Liver (tissue), 9 donors: ENCODE data around the gene SGMS1. TPM values are rescaled to one million over a fixed set of nuclear protein-coding genes. Genes with fewer than 3 reads are reported as not detected.
"Not testable (repeated sequence)": the region's sequence is repeated elsewhere in the genome, so short reads cannot be mapped to it uniquely, and the experiment has no call there.

ENCODE experiments used
- DNase-seq: peaks from one replicate; pipeline ENCODE4 v3.0.0-alpha.2; 2017; ENCODE audit warnings: low spot score
- H3K27ac ChIP-seq, 2 donors: one replicate each; pipeline ENCODE4 v1.7.0; 2013; ENCODE audit warnings: inconsistent platforms in 2 of 2, low read length in 2 of 2, control low read depth in 1 of 2, low read depth in 1 of 2, mild to moderate bottlenecking in 1 of 2
- H3K27me3 ChIP-seq, 4 donors: one replicate each; pipeline versions ENCODE4 v1.6.1 to v1.7.0; 2013; ENCODE audit warnings: low read length in 3 of 4, inconsistent platforms in 1 of 4, mild to moderate bottlenecking in 1 of 4, moderate library complexity in 1 of 4; ENCODE audit not compliant: control insufficient read depth in 4 of 4, insufficient read depth in 4 of 4
- H3K36me3 ChIP-seq, 4 donors: one replicate each; pipeline versions ENCODE4 v1.6.1 to v1.7.0; 2013; ENCODE audit warnings: low read length in 3 of 4, mild to moderate bottlenecking in 3 of 4, low read depth in 1 of 4, moderate library complexity in 1 of 4; ENCODE audit not compliant: control insufficient read depth in 4 of 4, insufficient read depth in 3 of 4
- H3K4me1 ChIP-seq, 4 donors: one replicate each; pipeline versions ENCODE4 v1.6.1 to v1.7.0; 2013; ENCODE audit warnings: low read length in 3 of 4, mild to moderate bottlenecking in 3 of 4, moderate library complexity in 1 of 4; ENCODE audit not compliant: control insufficient read depth in 4 of 4, insufficient read depth in 4 of 4
- H3K4me3 ChIP-seq, 3 donors: one replicate each; pipeline versions ENCODE4 v1.6.1 to v1.7.0; 2013; ENCODE audit warnings: low read length in 3 of 3, control low read depth in 1 of 3, low read depth in 1 of 3, mild to moderate bottlenecking in 1 of 3
- H3K9ac ChIP-seq, 2 donors: one replicate each; pipeline ENCODE4 v1.7.0; 2013; ENCODE audit warnings: low read length in 2 of 2, mild to moderate bottlenecking in 2 of 2, moderate library complexity in 2 of 2, control low read depth in 1 of 2, low read depth in 1 of 2
- H3K9me3 ChIP-seq, 4 donors: one replicate each; pipeline versions ENCODE4 v1.6.1 to v1.7.0; 2013; ENCODE audit warnings: low read length in 3 of 4; ENCODE audit not compliant: control insufficient read depth in 4 of 4
- ATF3 ChIP-seq: IDR thresholded peaks from 2 replicates; pipeline ENCODE4 v1.6.1; 2016; ENCODE audit warnings: antibody characterized with exemption
- CTCF ChIP-seq: fragments of 150-350 bp; IDR thresholded peaks from 2 replicates; pipeline ENCODE4 v1.5.1; 2017; ENCODE audit warnings: improper control_type of control experiment, low read depth, low read length; ENCODE audit not compliant: missing input control
- EGR1 ChIP-seq, 2 donors: IDR thresholded peaks; 2 replicates each; pipeline ENCODE4 v1.6.1; 2016 to 2018; ENCODE audit warnings: antibody characterized with exemption in 2 of 2, low read depth in 2 of 2
- FOXA1 ChIP-seq: IDR thresholded peaks from 2 replicates; pipeline ENCODE4 v1.6.1; 2016; ENCODE audit warnings: antibody characterized with exemption
- FOXA2 ChIP-seq: IDR thresholded peaks from 2 replicates; pipeline ENCODE4 v1.6.1; 2016; ENCODE audit warnings: antibody characterized with exemption
- GABPA ChIP-seq, 2 donors: IDR thresholded peaks in 1 of 2; conservative IDR thresholded peaks in 1 of 2; 2 replicates each; pipeline ENCODE4 v1.6.1; 2016; ENCODE audit warnings: antibody characterized with exemption in 2 of 2, mild to moderate bottlenecking in 1 of 2, moderate library complexity in 1 of 2
- HNF4A ChIP-seq, 2 donors: conservative IDR thresholded peaks; 2 replicates each; pipeline ENCODE4 v1.6.1; 2016; ENCODE audit warnings: antibody characterized with exemption in 2 of 2, mild to moderate bottlenecking in 2 of 2
- HNF4G ChIP-seq: IDR thresholded peaks from 2 replicates; pipeline ENCODE4 v1.6.1; 2016; ENCODE audit warnings: antibody characterized with exemption
- JUND ChIP-seq, 2 donors: IDR thresholded peaks; 2 replicates each; pipeline ENCODE4 v1.6.1; 2016; ENCODE audit warnings: antibody characterized with exemption in 2 of 2
- MAX ChIP-seq: IDR thresholded peaks from 2 replicates; pipeline ENCODE4 v1.6.1; 2016; ENCODE audit warnings: antibody characterized with exemption
- NR2F2 ChIP-seq: IDR thresholded peaks from 2 replicates; pipeline ENCODE4 v1.6.1; 2016; ENCODE audit warnings: antibody characterized with exemption
- RAD21 ChIP-seq, 2 donors: IDR thresholded peaks; 2 replicates each; pipeline ENCODE4 v1.6.1; 2016; ENCODE audit warnings: antibody characterized with exemption in 2 of 2, mild to moderate bottlenecking in 2 of 2
- REST ChIP-seq: IDR thresholded peaks from 2 replicates; pipeline ENCODE4 v1.6.1; 2016; ENCODE audit warnings: antibody characterized with exemption, mild to moderate bottlenecking
- RXRA ChIP-seq, 2 donors: IDR thresholded peaks; 2 replicates each; pipeline ENCODE4 v1.6.1; 2017 to 2018; ENCODE audit warnings: antibody characterized with exemption in 2 of 2, mild to moderate bottlenecking in 1 of 2
- SP1 ChIP-seq: IDR thresholded peaks from 2 replicates; pipeline ENCODE4 v1.6.1; 2018; ENCODE audit warnings: antibody characterized with exemption, mild to moderate bottlenecking
- TAF1 ChIP-seq: conservative IDR thresholded peaks from 2 replicates; pipeline ENCODE4 v1.6.1; 2016; ENCODE audit warnings: antibody characterized with exemption, mild to moderate bottlenecking
- YY1 ChIP-seq: IDR thresholded peaks from 2 replicates; pipeline ENCODE4 v1.6.1; 2016; ENCODE audit warnings: antibody characterized with exemption, mild to moderate bottlenecking
- ZBTB33 ChIP-seq: IDR thresholded peaks from 2 replicates; pipeline ENCODE4 v1.6.1; 2016; ENCODE audit warnings: antibody characterized with exemption
- WGBS: extraction: QIAGEN DNeasy Blood & Tissue Kit; methylation state at CpG from one replicate; pipeline ENCODE4 v1.1.7; 2013; 5-methylcytosine and 5-hydroxymethylcytosine counted together
- polyA plus RNA-seq, 2 donors: library from polyadenylated mRNA; stranded (reverse) in 1 of 2; unstranded in 1 of 2; fragments of 200-250 nt in 1 of 2; fragments of >200 nt in 1 of 2; fragmentation: Nextera tagmentation in 1 of 2; extraction: Ambion mirVana in 1 of 2; gene quantifications; one replicate each; pipeline versions ENCODE4 v1.2.1 to v1.2.3, GENCODE V29; 2013 to 2015
- total RNA-seq, 2 donors: library from RNA; depleted of rRNA; stranded (reverse); fragments of >200 nt; gene quantifications; one replicate each; pipeline ENCODE4 v1.2.3, GENCODE V29; 2014
- donor health status: healthy.
- donor health status: healthy.
- donor health status: healthy.
- donor health status: healthy.
- donor health status: healthy.

SGMS1 gene
- total and polyA plus RNA-seq, 4 donors, result 6.8 to 98.2 (median 21.1) TPM

GRCh38 chr10:50551894-50552293 is 71.9 kb downstream of the SGMS1 start:
- Histone ChIP-seq H3K9me3 (no peaks in the 10 kb centered on the region), H3K4me3 (no peak overlapping the region), H3K27me3 (no peaks in the 10 kb centered on the region), H3K36me3 (no peaks in the 10 kb centered on the region), H3K9ac (no peak overlapping the region), H3K4me1 (peaks cover 0 to 20% (median 17%) of the 10 kb centered on the region in 4 donors), H3K27ac (no peak overlapping the region)
- TF ChIP-seq ATF3 (no peak), HNF4A (conservative IDR thresholded peaks at IDR 0.05) (no peak), EGR1 (IDR thresholded peaks at IDR 0.05; ENCODE audit: low read depth in 2 of 2) (no peak), RAD21 (IDR thresholded peaks at IDR 0.05) (no peak), HNF4G (no peak), FOXA1 (no peak), RXRA (IDR thresholded peaks at IDR 0.05) (no peak), ZBTB33 (no peak)
- 94% methylated on average over 2 of the region's 2 CpGs for WGBS
- DNase-seq, result no peak

- TF ChIP-seq RAD21 (IDR thresholded peaks at IDR 0.05) (peak in 1 of 2 donors; percentile 39), GABPA (IDR thresholded peaks at IDR 0.05 in 1 of 2, conservative IDR thresholded peaks at IDR 0.05 in 1 of 2) (no peak), CTCF (no peak), FOXA1 (no peak), ATF3 (no peak), FOXA2 (no peak), HNF4A (conservative IDR thresholded peaks at IDR 0.05) (peak in 1 of 2 donors; percentile 4), YY1 (no peak), NR2F2 (peak; percentile 75), SP1 (peak; percentile 9), ZBTB33 (no peak), RXRA (IDR thresholded peaks at IDR 0.05) (no peak), TAF1 (no peak), MAX (no peak), HNF4G (no peak), JUND (IDR thresholded peaks at IDR 0.05) (no peak), REST (no peak), EGR1 (IDR thresholded peaks at IDR 0.05; ENCODE audit: low read depth in 2 of 2) (no peak)
- H3K27me3 ChIP-seq, result no peaks in the 10 kb centered on the region
- H3K9me3 ChIP-seq, result no peaks in the 10 kb centered on the region
- WGBS, result 54% methylated on average over 4 of the region's 4 CpGs
- H3K4me3 ChIP-seq, result no peak overlapping the region
- peak; percentile 59 for DNase-seq
- H3K27ac ChIP-seq, result peak overlapping the region; percentile 30 to 53
- H3K36me3 ChIP-seq, result no peaks in the 10 kb centered on the region
- peaks cover 0 to 14% (median 9%) of the 10 kb centered on the region in 4 donors for H3K4me1 ChIP-seq
- H3K9ac ChIP-seq, result no peak overlapping the region
Measured at GRCh38 chr10:50550291-50550839, 73.4 kb downstream of the SGMS1 start.

GRCh38 chr10:50549186-50549585 is 74.6 kb downstream of the SGMS1 start:
- WGBS, result 97% methylated on average over 3 of the region's 3 CpGs
- not testable (repeated sequence) for H3K27ac ChIP-seq

More at GRCh38 chr10:50549186-50549585, 74.6 kb downstream of the SGMS1 start:
- H3K9me3 ChIP-seq, H3K4me3 ChIP-seq, H3K27me3 ChIP-seq, DNase-seq, H3K9ac ChIP-seq, H3K36me3 ChIP-seq: not testable (repeated sequence)
- H3K4me1 ChIP-seq, result peaks cover 0 to 10% (median 7%) of the 10 kb centered on the region in 4 donors
